HG03159 (cell line): ENCODE data around the gene RNF151.
A peak's percentile ranks its signal among the peaks of the same experiment; 100 is the strongest.
"Not testable (repeated sequence)": the region's sequence is repeated elsewhere in the genome, so short reads cannot be mapped to it uniquely, and the experiment has no call there.

ENCODE experiments used
- ATAC-seq: cut with Tn5 transposase; IDR thresholded peaks from one replicate; pipeline ENCODE4 v1.9.1; 2021; ENCODE audit warnings: mild to moderate bottlenecking, moderate library complexity; ENCODE audit not compliant: unreplicated experiment

RNF151 gene

GRCh38 chr16:1938910-1939309, 27.7 kb upstream of the RNF151 start:
- ATAC-seq, result no peak

DNA sequence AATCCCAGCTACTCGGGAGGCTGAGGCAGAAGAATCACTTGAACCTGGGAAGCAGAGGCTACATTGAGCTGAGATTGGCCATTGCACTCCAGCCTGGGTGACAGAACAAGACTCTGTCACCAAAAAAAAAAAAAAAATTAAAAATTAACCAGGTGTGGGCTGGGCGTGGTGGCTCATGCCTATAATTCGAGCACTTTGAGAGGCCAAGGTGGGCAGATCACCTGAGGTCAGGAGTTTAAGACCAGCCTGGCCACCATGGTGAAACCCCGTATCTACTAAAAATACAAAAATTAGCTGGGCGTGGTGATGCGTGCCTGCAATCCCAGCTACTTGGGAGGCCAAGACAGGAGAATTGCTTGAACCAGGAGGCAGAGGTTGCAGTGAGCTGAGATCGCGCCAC, 26.8 kb upstream of the RNF151 start:
- not testable (repeated sequence) for ATAC-seq

DNA sequence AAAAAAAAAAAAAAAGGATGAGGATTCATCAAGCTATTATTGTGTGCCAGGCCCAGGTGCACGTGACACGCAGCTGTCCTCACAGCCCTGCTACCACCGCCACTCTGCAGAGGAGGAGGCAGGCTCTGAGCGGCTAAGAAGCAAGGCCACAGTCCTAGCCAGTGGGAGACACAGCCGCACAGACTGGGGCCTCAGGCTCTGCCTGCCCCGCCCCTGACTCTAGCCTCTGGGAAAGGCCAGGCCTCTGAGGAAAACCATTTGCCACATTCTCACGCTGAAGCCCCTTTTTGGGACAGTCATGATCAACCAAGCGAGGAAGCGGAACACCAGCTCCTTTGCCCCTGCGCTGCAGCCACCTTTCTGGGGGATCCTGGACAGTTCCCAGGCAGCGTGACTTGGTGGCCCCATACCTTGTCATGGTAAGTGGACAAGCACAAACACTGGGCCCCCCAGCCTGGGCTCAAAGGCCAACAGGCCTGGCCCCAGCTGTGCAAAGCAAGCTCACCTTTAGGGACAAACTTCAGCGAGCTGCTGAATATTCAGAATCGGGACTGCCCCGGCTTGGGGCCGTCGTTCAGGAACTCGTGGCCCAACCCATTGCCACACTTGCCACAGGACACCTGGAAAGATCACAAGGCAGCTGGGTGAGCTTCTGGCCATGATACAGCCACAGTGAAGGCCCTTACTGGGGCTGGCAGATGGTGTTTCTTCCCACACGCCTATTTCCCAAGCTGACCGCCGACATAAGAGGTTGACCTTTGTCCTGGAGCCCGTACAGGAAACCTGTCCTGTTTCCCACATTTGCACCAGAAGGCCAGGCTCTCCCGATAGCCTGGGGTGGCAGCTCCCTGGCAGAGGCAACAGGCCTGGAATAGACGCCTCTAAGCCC, 26.1 kb upstream of the RNF151 start:
- ATAC-seq, result no peak

DNA sequence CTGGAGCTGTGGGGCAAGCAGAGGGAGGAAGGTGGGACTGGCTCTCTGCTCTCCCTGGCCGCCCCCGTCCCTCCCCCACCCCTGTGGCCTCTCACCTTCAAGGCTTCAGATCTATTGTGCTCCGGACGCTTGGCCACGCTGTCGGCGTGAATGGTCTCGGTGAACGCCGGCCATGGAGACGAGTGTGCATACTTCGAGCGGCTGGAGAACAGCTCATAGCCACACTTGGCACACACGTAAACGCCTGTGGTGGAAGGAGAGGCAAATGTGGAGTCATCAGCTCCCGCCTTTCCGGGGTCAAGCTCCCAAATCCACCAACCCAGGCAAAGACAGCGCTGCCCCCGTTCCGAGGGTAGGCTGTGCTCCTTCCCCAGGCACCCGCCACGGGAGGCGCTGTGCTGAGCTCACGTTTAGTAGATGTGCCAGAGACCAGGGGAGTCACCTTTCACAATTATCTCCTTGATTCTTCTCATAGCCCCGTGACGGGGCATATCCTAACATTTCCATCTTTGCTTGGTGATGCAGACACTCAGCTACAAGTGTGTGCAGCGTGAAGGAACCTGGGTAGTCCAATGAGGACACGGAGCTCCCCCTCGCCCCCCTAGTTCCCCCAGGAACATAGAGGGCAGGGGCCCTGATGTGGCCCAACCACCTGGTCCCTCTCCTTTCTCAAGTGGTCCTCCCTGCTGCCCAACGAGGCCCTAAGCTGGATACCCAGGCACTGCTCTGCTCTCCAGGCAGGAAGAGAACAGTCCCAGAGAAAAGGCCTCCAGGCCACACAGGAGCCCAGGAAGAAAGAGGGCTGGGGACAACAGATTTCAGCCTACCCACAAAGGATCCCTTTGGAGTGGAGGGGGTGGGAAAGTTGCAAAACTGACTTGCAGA, 25.3 kb upstream of the RNF151 start:
- no peak for ATAC-seq

GRCh38 chr16:1942047-1942809, 24.4 kb upstream of the RNF151 start:
- ATAC-seq, result no peak

DNA sequence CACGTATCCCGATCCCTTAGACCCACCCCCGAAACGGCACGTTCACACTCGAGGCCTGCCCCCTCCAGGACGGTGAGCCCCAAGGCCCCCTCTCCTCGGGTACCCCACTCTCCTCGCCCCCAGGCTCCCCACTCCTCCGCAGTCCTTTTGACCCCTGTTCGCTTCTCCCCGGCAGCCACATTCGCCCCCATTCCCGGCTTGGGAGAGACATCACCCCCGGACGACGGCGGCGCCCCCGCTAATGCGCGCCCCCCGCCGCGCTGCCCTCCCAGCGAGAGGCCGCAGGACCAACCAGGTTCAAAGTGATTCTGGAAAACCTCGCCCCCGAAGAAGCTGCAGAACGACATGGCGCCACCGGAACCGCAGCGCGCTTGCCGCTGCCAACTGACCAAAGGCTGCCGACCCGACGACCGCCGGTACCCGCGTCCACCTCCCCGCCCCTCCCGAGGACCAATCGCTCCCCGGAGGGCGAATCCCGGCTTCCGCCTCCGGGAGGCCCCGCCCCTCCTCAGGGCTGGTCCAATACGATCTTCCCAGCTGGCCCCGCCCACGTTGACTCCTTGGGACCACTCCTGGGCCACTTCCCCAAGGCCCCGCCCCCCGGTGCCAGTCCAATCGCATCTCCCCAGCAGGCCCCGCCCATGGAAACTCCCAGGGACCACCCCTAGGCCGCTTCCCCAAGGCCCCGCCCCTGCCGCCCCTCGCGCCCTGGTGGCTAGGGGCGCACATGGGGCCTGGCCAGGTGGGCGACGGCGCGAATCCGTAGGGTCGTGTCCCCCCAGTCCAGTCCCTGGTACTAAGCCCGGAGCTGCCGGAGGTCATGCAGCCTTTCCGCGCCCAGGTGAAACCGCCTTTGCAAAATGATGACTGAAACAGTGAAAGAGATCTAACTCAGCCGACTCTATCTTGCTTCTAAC, 23.6 kb upstream of the RNF151 start, which contains the start of gene MSRB1:
Gene MSRB1, minus strand, starts transcription at position 390 of the 917 bp plus-strand sequence. Its CDS starts 43 bp downstream, at position 347.
- ATAC-seq, result peak; percentile 88

GRCh38 chr16:1944612-1945199, 21.9 kb upstream of the RNF151 start:
- no peak for ATAC-seq

DNA sequence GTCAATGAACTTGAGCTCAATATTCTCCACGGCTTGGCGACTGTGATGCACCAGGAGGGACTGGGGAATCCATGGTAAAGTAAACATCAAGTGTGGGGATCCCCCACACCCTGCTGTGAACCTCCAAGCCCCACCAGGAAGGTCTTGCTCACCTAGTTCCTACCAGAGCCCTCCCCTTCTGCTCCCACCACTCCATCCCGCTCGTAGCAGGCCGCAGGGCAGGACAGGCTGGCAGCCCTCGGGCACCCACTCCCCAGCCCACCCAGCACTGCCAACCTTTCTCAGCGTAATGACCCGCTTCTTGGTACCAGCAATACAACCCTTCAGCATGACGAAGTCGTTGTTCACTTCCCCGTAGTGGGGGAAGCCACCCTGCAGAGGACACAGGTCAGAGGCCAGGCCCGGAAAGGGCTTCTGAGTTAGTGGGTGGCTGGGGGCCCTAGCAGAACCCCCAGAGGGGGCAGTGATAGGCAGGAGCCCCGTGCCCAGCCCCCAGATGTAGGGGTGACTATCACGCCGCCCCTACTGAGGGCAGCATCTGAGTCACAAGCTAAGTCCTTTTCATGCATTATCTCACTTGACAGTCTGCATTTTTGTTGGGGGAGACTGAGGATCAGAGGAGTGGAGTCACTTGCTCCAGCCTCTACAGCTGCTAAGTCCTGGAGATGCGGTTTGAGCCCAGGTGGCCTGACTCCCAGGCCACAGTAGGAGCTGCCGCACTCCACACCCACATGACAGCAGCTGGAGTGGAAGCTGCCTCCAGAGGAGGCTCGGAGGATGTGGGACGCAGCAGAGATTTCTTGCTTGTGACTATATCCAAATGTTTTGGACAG, 20.9 kb upstream of the RNF151 start:
- no peak for ATAC-seq

DNA sequence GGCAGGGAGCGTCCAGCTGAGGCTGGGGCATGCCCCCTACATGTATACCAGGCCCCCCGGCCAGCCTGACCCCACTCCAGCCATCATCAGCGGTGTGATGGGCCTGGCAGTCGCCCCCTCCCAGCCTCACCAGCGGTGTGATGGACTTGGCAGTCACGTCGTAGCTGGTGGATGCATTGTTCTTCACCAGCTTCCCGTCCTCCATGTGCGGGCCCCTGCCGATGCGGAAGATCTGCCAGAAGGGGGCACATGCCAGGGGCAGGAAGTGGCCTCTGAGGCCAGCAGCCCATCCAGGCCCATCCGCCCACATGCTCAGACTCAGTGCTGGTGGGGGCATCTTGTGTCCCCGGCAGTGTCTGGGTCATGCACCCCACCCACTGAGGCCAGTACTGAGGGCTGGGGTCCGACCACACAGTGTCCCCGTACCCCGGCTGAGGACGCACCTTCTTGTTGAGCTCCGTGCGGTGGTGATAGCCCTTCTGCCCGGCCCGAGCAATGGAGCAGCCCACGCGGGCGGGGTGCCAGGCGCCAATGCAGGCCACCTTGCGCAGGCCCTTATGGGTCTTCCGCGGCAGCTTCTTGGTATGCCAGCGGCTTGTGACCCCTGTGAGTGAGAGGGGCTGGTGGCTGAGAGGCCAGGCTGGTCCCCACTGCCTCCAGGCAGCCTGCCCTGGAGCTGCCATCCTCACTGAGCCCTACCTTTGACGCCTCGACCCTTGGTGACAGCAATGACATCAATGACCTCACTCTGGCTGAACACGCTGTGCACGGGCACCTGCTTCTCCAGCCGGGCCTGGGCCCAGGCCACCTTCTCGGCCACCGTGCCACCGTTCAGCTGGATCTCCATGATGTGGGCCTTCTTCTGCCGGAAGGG, 19.9 kb upstream of the RNF151 start:
- no peak for ATAC-seq

GRCh38 chr16:1947369-1947670, 19.3 kb upstream of the RNF151 start:
- no peak for ATAC-seq

- ATAC-seq, result no peak
These were observed 17.1 kb upstream of the RNF151 start for GRCh38 chr16:1949507-1949906.

GRCh38 chr16:1950047-1950446, 16.6 kb upstream of the RNF151 start:
- ATAC-seq, result no peak

DNA sequence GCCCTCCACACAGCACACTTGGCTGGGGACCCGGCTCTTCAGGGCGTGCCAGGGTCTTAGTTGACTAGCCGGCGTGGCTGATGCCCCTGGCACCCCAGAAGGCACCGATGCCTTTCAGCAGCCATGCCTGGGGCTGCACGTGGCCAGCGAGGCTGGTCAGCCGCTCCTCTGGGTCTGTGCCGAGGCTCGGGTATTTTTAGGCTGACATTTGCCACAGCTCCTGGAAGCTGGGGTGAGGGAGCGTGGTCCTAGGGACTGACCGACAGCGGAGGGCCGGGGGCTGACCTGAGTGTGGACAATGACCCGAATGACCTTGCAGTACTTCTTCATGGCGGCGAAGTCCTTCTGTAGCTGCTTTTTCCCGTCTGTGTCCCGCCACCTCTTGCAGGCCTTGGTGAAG, 16.1 kb upstream of the RNF151 start:
- no peak for ATAC-seq

DNA sequence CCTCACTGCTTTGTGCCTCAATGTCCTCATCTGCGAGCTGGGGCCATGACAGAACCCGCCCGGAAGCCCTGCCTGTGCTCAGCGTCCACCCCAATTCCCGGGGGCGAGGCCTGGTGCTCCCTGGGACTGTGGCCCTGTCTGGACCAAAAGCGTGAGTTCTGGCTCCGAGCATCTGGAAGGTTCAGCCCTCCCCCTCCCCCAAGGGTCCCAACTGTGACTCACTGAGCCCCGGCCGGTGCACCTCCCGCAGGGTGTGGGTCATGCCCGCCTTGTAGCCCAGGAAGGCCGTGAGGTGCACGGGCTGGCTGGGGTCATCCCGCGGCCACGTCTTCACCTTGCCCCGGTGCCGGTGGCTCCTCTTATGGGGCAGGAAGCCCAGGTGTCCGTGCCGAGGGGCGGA, 12.9 kb upstream of the RNF151 start:
- no peak for ATAC-seq

GRCh38 chr16:1957434-1958142, 9.1 kb upstream of the RNF151 start:
- ATAC-seq, result not testable (repeated sequence)

- ATAC-seq, result not testable (repeated sequence)
These were observed 8.5 kb upstream of the RNF151 start for GRCh38 chr16:1958143-1958491.

GRCh38 chr16:1958715-1959268, 7.9 kb upstream of the RNF151 start:
- no peak for ATAC-seq
